NCI-H146 (cell line): Measurements from ENCODE around the gene WWTR1.

Source experiments
- DNase-seq: peaks from one replicate; lab custom pipeline; 2025; lab: John Stamatoyannopoulos, UW

The WWTR1 gene

DNA sequence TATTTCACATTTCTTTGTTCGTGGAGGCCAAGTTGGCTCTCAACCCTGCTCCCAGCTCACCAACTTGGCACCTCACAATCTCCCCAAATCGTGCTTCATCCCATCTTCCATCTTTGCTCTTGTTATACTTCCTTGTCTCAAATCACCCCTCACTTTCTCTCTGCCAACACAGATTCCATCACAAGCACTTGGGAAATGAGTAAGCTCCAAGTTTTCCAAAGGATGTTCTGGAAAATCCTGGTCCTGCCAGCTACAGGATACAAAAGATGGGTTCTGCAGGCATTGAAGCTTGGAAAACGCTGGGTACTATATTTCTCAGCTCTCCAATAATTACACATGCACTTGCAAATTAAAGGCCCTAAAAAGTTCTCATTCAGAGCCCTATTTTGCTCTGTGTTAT, 187.4 kb downstream of the WWTR1 start:
- no peak for DNase-seq

DNA sequence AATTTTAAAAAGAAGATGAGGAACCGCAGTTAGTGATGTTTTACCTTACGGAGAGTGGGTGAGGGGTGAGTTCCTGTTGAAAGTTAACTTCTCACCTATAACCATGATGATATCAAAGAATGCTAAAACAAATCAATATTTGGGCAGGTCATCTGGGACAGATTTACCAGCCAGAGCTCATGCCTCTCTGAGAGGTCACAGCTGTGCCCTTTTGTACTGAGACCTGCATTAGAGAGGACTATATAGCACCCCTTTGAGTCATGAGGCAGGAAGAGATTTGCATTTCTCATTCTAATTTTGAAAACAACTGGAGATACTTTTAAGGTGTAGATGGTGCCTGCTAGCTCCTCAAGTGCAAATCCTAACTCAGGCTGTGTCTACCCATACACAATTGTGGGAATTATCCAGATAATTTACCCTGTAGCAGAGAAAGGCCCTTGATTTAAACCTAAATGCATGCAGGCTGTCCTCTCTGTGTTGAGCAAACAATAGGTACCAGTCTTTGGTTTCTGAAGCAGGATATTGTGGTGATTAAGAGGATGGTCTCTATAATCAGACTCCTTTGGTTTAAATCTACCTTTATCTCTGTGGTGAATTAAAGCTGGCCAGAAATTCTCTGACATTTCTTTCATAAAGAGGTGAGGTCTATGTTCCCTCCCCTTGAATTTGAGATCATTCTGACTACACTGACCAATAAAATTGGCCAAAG, 189.2 kb downstream of the WWTR1 start:
- no peak for DNase-seq
